Fibroblast of lung (primary cell): ENCODE results near the gene ITCH. TPM values are rescaled to one million over a fixed set of nuclear protein-coding genes. Genes with fewer than 3 reads are reported as not detected.
"Not testable (repeated sequence)": the region's sequence is repeated elsewhere in the genome, so short reads cannot be mapped to it uniquely, and the experiment has no call there.

Source experiments
- DNase-seq, 2 donors: peaks; one replicate each; pipeline versions ENCODE4 v3.0.0 to v3.0.0-alpha.2; 2010; ENCODE audit warnings: low read depth in 2 of 2
- H2AFZ ChIP-seq: 2 replicates; pipeline ENCODE4 v1.5.1; 2012; ENCODE audit warnings: low read length, control low read depth, inconsistent platforms
- H3K27ac ChIP-seq: 2 replicates; pipeline ENCODE4 v1.5.1; 2011; ENCODE audit warnings: low read length, control low read depth; ENCODE audit not compliant: insufficient read depth
- H3K27me3 ChIP-seq: 2 replicates; pipeline ENCODE4 v1.5.1; 2011; ENCODE audit warnings: mild to moderate bottlenecking, low read length; ENCODE audit not compliant: control insufficient read depth, insufficient read depth
- H3K36me3 ChIP-seq: 2 replicates; pipeline ENCODE4 v1.5.1; 2011; ENCODE audit warnings: low read length; ENCODE audit not compliant: control insufficient read depth, insufficient read depth
- H3K4me1 ChIP-seq: 2 replicates; pipeline ENCODE4 v1.5.1; 2011; ENCODE audit warnings: low read length; ENCODE audit not compliant: control insufficient read depth, insufficient read depth; ENCODE audit errors: extremely low read depth
- H3K4me2 ChIP-seq: 2 replicates; pipeline ENCODE4 v1.5.1; 2011; ENCODE audit warnings: low read length, control low read depth; ENCODE audit not compliant: insufficient read depth; ENCODE audit errors: extremely low read depth
- H3K4me3 ChIP-seq, 4 experiments: fragments of 200-600 bp in 1 of 4; sonication (generic) in 1 of 4; replicated peaks in 1 of 4; 2 replicates each; pipeline ENCODE4 v1.5.1; 2011 to 2016; ENCODE audit warnings: low read length in 4 of 4, low read depth in 3 of 4, mild to moderate bottlenecking in 3 of 4, control low read depth in 2 of 4, inconsistent platforms in 1 of 4, mixed read lengths in 1 of 4; ENCODE audit not compliant: insufficient read depth in 1 of 4; ENCODE audit errors: control extremely low read depth in 1 of 4
- H3K79me2 ChIP-seq: 2 replicates; pipeline ENCODE4 v1.5.1; 2012; ENCODE audit warnings: mild to moderate bottlenecking, low read length, inconsistent platforms; ENCODE audit not compliant: control insufficient read depth, insufficient read depth
- H3K9ac ChIP-seq: 2 replicates; pipeline ENCODE4 v1.5.1; 2011; ENCODE audit warnings: mild to moderate bottlenecking, low read length, control low read depth; ENCODE audit not compliant: insufficient read depth
- H3K9me3 ChIP-seq: 2 replicates; pipeline ENCODE4 v1.5.1; 2012; ENCODE audit warnings: low read depth, low read length; ENCODE audit not compliant: control insufficient read depth, insufficient read depth
- H4K20me1 ChIP-seq: 2 replicates; pipeline ENCODE4 v1.5.1; 2011; ENCODE audit warnings: low read length; ENCODE audit not compliant: control insufficient read depth, insufficient read depth; ENCODE audit errors: extremely low read depth
- EZH2 ChIP-seq: IDR thresholded peaks from 2 replicates; pipeline ENCODE4 v1.5.1; 2012; ENCODE audit warnings: low read length, control low read depth, mild to moderate bottlenecking; ENCODE audit errors: missing control alignments
- polyA plus RNA-seq, 2 donors: library from polyadenylated mRNA; depleted of rRNA in 1 of 2; stranded (reverse) in 1 of 2; unstranded in 1 of 2; fragments of >200 nt; gene quantifications; 2 replicates each; pipeline ENCODE4 v1.2.1, GENCODE V29; 2011 to 2012; ENCODE audit warnings: missing spikeins in 1 of 2
- total RNA-seq: library from RNA; depleted of rRNA; stranded (reverse); fragments of >200 nt; gene quantifications from 2 replicates; pipeline ENCODE4 v1.2.1, GENCODE V29; 2014
- TF ChIP-seq, protein P1 (sequence below), 2 donors: IDR thresholded peaks in 1 of 2; conservative IDR thresholded peaks in 1 of 2; 1 replicate in 1 of 2; 2 replicates in 1 of 2; pipeline ENCODE4 v1.5.1; 2011 to 2012; ENCODE audit warnings: low read length in 2 of 2, control low read depth in 1 of 2, inconsistent platforms in 1 of 2, low read depth in 1 of 2, mild to moderate bottlenecking in 1 of 2

ITCH gene
- total and polyA plus RNA-seq, 2 donors (not counting 1 experiment from before 2014, with no cell fraction given), result 25.0 to 77.6 TPM

DNA sequence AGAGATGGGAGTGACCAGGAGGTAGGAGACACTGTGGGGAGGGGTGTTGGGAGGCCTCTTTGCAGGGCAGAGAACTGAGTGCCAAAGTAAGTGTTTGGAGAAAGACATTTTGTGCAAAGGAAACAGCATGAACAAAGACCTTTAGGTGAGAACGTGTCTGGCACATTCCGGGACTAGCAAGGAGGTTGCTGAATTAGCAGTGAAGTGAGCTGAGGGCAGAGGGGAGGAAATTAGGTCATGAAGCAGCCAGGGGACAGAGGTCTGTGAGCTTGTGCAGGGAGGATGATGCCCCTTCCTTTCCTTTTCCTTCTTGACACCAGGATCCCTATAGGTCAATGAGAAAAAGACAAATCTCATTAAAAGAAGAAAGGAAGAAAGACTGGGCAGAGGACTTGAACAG, 38.5 kb upstream of the ITCH start:
- Histone ChIP-seq H4K20me1 (no peaks in the 10 kb centered on the region), H3K9ac (no peak overlapping the region), H3K79me2 (no peaks in the 10 kb centered on the region), H3K4me2 (no peak overlapping the region), H3K9me3 (no peaks in the 10 kb centered on the region), H3K4me1 (no peaks in the 10 kb centered on the region), H3K36me3 (no peaks in the 10 kb centered on the region), H3K27me3 (no peaks in the 10 kb centered on the region), H2AFZ (no peak overlapping the region), H3K4me3 (no peak overlapping the region), H3K27ac (no peak overlapping the region)
- TF ChIP-seq EZH2, result no peak
- TF ChIP-seq, protein P1, sequence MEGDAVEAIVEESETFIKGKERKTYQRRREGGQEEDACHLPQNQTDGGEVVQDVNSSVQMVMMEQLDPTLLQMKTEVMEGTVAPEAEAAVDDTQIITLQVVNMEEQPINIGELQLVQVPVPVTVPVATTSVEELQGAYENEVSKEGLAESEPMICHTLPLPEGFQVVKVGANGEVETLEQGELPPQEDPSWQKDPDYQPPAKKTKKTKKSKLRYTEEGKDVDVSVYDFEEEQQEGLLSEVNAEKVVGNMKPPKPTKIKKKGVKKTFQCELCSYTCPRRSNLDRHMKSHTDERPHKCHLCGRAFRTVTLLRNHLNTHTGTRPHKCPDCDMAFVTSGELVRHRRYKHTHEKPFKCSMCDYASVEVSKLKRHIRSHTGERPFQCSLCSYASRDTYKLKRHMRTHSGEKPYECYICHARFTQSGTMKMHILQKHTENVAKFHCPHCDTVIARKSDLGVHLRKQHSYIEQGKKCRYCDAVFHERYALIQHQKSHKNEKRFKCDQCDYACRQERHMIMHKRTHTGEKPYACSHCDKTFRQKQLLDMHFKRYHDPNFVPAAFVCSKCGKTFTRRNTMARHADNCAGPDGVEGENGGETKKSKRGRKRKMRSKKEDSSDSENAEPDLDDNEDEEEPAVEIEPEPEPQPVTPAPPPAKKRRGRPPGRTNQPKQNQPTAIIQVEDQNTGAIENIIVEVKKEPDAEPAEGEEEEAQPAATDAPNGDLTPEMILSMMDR (conservative IDR thresholded peaks at IDR 0.05 in 1 of 2, IDR thresholded peaks at IDR 0.05 in 1 of 2; ENCODE audit: low read depth in 1 of 2, low read length in 2 of 2), result no peak
- DNase-seq, result no peak

DNA sequence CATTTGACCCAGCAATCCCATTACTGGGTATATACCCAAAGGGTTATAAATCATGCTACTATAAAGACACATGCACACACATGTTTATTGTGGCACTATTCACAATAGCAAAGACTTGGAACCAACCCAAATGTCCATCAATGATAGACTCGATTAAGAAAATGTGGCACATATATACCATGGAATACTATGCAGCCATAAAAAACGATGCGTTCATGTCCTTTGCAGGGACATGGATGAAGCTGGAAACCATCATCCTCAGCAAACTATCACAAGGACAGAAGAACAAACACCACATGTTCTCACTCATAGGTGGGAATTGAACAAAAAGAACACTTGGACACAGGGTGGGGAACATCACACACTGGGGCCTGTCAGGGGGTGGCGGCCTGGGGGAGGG, 34.9 kb upstream of the ITCH start:
- not testable (repeated sequence) for H4K20me1 ChIP-seq, H2AFZ ChIP-seq, H3K79me2 ChIP-seq, H3K9me3 ChIP-seq, H3K4me1 ChIP-seq, H3K9ac ChIP-seq, H3K27ac ChIP-seq, H3K4me2 ChIP-seq, H3K27me3 ChIP-seq, DNase-seq, H3K36me3 ChIP-seq, H3K4me3 ChIP-seq

DNA sequence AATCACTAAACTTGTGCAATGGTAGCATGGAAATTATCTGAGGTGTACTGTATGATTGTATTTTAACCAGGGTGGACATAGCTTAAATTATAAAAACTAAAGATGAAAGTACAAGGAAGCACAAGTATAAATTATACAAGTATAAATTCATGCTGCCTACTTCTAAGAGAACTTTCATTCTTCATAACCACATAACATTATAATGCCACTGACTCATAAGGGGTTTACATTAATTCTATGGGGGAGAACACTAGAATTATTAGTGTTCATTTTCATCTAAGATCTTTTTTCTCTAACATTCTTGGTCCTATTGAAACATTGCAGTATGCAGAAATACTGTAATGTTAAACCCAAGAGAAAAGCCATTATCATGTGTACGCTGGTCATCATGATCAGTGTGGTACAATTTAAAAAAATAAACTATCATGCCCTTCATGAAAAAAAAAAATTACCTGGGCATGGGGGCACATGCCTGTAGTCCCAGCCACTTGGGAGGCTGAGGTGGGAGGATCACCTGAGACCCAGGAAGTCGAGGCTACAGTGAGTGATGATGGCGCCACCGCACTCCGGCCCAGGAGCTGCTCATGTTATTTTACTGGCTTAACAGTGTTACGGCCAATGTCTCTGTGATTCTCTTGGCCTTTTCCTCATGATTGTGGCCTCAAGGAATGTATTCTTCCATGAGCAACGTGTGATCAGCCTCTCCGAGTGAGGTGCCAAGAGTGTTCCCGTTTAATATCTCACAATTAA, 34.0 kb upstream of the ITCH start:
- H4K20me1 ChIP-seq, result no peaks in the 10 kb centered on the region
- no peak overlapping the region for H3K9ac ChIP-seq
- H3K9me3 ChIP-seq, result no peaks in the 10 kb centered on the region
- no peak overlapping the region for H3K4me2 ChIP-seq
- H2AFZ ChIP-seq, result no peak overlapping the region
- H3K36me3 ChIP-seq, result no peaks in the 10 kb centered on the region
- H3K27ac ChIP-seq, result no peak overlapping the region
- no peak overlapping the region for H3K4me3 ChIP-seq
- no peaks in the 10 kb centered on the region for H3K27me3 ChIP-seq
- no peaks in the 10 kb centered on the region for H3K4me1 ChIP-seq
- no peaks in the 10 kb centered on the region for H3K79me2 ChIP-seq
- TF ChIP-seq, protein P1 (conservative IDR thresholded peaks at IDR 0.05 in 1 of 2, IDR thresholded peaks at IDR 0.05 in 1 of 2; ENCODE audit: low read depth in 1 of 2, low read length in 2 of 2), result no peak
- TF ChIP-seq EZH2, result no peak
- DNase-seq, result peak; percentile 38 to 53

DNA sequence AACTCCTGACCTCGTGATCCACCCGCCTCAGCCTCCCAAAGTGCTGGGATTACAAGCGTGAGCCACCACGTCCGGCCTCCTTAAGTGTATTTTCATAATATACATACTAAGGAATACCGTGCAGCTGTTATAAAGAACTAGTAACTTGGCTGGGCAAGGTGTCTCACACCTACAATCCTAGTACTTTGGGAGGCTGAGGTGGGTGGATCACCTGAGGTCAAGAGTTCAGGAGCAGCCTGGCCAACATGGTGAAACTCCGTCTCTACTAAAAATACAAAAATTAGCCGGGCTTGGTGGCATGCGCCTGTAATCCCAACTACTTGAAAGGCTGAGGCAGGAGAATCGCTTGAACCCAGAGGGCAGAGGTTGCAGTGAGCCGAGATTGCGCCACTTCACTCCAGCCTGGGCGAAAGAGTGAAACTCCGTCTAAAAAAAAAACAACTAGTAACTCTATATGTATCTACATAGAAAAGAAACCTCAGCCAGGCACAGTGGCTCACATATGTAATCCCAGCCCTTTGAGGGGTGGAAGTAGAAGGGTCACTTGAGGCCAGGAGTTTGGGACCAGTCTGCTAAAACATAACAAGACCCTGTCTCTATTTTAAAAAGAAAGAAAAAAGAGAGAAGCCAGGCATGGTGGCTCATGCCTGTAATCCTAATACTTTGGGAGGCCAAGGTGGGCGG, 32.1 kb upstream of the ITCH start:
- H3K79me2 ChIP-seq, H3K4me3 ChIP-seq, H2AFZ ChIP-seq, H3K9me3 ChIP-seq, H3K4me1 ChIP-seq, H3K9ac ChIP-seq, DNase-seq, H3K36me3 ChIP-seq, H3K27me3 ChIP-seq, H4K20me1 ChIP-seq, H3K27ac ChIP-seq, H3K4me2 ChIP-seq: not testable (repeated sequence)
